IMR-90 (cell line): ENCODE data around the gene SERP2. TPM values are rescaled to one million over a fixed set of nuclear protein-coding genes. Genes with fewer than 3 reads are reported as not detected.

Experiments
- ATAC-seq: fragments of 200-7000 bp; cut with Tn5 transposase; 2 replicates; pipeline ENCODE4 v1.9.1; 2020; ENCODE audit warnings: low read depth, mild to moderate bottlenecking, moderate library complexity
- BruUV-seq: library from RNA; stranded (reverse); fragments of 400-500 nt; replicated peaks from 2 replicates; lab custom pipeline; 2021; lab: Mats Ljungman, UMichigan
- CTCF ChIA-PET: fragments of 300-600 bp; formaldehyde crosslinking; extraction: SDS; loops from one replicate; lab custom pipeline; 2021; ENCODE audit warnings: antibody characterized with exemption; lab: Yijun Ruan, JAX
- POLR2A ChIA-PET: fragments of 300-600 bp; sonication (Branson Sonifier 250); formaldehyde crosslinking; loops from one replicate; lab custom pipeline; 2022; ENCODE audit warnings: antibody characterized with exemption; ENCODE audit not compliant: unreplicated experiment; lab: Charles Lee
- DNase-seq: peaks from one replicate; pipeline ENCODE4 v3.0.0; 2013
- H2AFZ ChIP-seq: replicated peaks from 2 replicates; pipeline ENCODE3; 2013; ENCODE audit warnings: low read length, mild to moderate bottlenecking; ENCODE audit not compliant: poor library complexity
- H2AK5ac ChIP-seq: 2 replicates; pipeline ENCODE4 v1.6.1; 2013; ENCODE audit warnings: low read depth, low read length, inconsistent platforms
- H2AK9ac ChIP-seq: replicated peaks from 2 replicates; pipeline ENCODE3; 2013; ENCODE audit warnings: mild to moderate bottlenecking, low read depth, low read length, moderate library complexity; ENCODE audit not compliant: poor library complexity
- H2BK120ac ChIP-seq: 2 replicates; pipeline ENCODE4 v1.6.1; 2013; ENCODE audit warnings: low read depth, low read length, inconsistent platforms
- H2BK15ac ChIP-seq: 3 replicates; pipeline ENCODE4 v1.6.1; 2013; ENCODE audit warnings: low read depth, low read length, inconsistent platforms
- H2BK20ac ChIP-seq: 2 replicates; pipeline ENCODE4 v1.6.1; 2013; ENCODE audit warnings: low read depth, mild to moderate bottlenecking, inconsistent platforms, low read length, moderate library complexity
- H2BK5ac ChIP-seq: 2 replicates; pipeline ENCODE4 v1.6.1; 2013; ENCODE audit warnings: mild to moderate bottlenecking, low read depth, low read length, inconsistent platforms; ENCODE audit not compliant: poor library complexity, severe bottlenecking
- H3K14ac ChIP-seq: replicated peaks from 2 replicates; pipeline ENCODE4 v1.6.1; 2013; ENCODE audit warnings: low read depth, low read length, inconsistent platforms
- H3K18ac ChIP-seq: 2 replicates; pipeline ENCODE4 v1.6.1; 2013; ENCODE audit warnings: low read depth, low read length, control low read depth
- H3K23ac ChIP-seq: 2 replicates; pipeline ENCODE4 v1.6.1; 2013; ENCODE audit warnings: low read depth, low read length, inconsistent platforms
- H3K27ac ChIP-seq: 2 replicates; pipeline ENCODE4 v1.5.1; 2013; ENCODE audit warnings: mild to moderate bottlenecking, control low read depth, low read length; ENCODE audit not compliant: insufficient read depth
- H3K27me3 ChIP-seq: 2 replicates; pipeline ENCODE4 v1.6.1; 2013; ENCODE audit warnings: low read length; ENCODE audit not compliant: control insufficient read depth, insufficient read depth
- H3K36me3 ChIP-seq: 2 replicates; pipeline ENCODE4 v1.6.1; 2013; ENCODE audit warnings: low read length, mixed read lengths; ENCODE audit not compliant: control insufficient read depth, insufficient read depth
- H3K4ac ChIP-seq: 2 replicates; pipeline ENCODE4 v1.6.1; 2013; ENCODE audit warnings: low read depth, low read length, inconsistent platforms
- H3K4me1 ChIP-seq: 2 replicates; pipeline ENCODE4 v1.6.1; 2013; ENCODE audit warnings: low read length, mixed read lengths; ENCODE audit not compliant: control insufficient read depth, insufficient read depth
- H3K4me2 ChIP-seq: 2 replicates; pipeline ENCODE4 v1.6.1; 2013; ENCODE audit warnings: low read depth, mild to moderate bottlenecking, control low read depth, low read length, moderate library complexity
- H3K4me3 ChIP-seq: 2 replicates; pipeline ENCODE4 v1.5.1; 2013; ENCODE audit warnings: low read depth, mild to moderate bottlenecking, control low read depth, low read length, moderate library complexity; ENCODE audit not compliant: insufficient read depth
- H3K56ac ChIP-seq: 2 replicates; pipeline ENCODE4 v1.6.1; 2013; ENCODE audit warnings: low read length, inconsistent platforms; ENCODE audit not compliant: insufficient read depth; ENCODE audit errors: extremely low read depth
- H3K79me1 ChIP-seq, 2 experiments: 2 replicates each; pipeline ENCODE4 v1.6.1; 2013; ENCODE audit warnings: low read length in 2 of 2, inconsistent platforms in 1 of 2, low read depth in 1 of 2
- H3K9ac ChIP-seq: 2 replicates; pipeline ENCODE4 v1.6.1; 2013; ENCODE audit warnings: low read depth, low read length, control low read depth
- H3K9me1 ChIP-seq: 2 replicates; pipeline ENCODE4 v1.6.1; 2013; ENCODE audit warnings: low read length, inconsistent platforms; ENCODE audit not compliant: insufficient read depth
- H3K9me3 ChIP-seq: 2 replicates; pipeline ENCODE4 v1.6.1; 2013; ENCODE audit warnings: low read length; ENCODE audit not compliant: control insufficient read depth, insufficient read depth
- H4K20me1 ChIP-seq: 2 replicates; pipeline ENCODE4 v1.6.1; 2013; ENCODE audit warnings: low read length, inconsistent platforms; ENCODE audit not compliant: insufficient read depth
- H4K5ac ChIP-seq: 2 replicates; pipeline ENCODE4 v1.6.1; 2013; ENCODE audit warnings: mild to moderate bottlenecking, low read depth, low read length, control low read depth
- H4K8ac ChIP-seq, 2 experiments: 2 replicates each; pipeline ENCODE4 v1.6.1; 2013; ENCODE audit warnings: low read depth in 2 of 2, low read length in 2 of 2, control low read depth in 1 of 2, inconsistent platforms in 1 of 2
- H4K91ac ChIP-seq: 2 replicates; pipeline ENCODE4 v1.6.1; 2013; ENCODE audit warnings: low read depth, low read length, inconsistent platforms; ENCODE audit not compliant: insufficient read depth
- BHLHE40 ChIP-seq: fragments of 150-350 bp; IDR thresholded peaks from 2 replicates; pipeline ENCODE4 v1.6.1; 2016; ENCODE audit warnings: mild to moderate bottlenecking, low read depth, low read length
- ELK1 ChIP-seq: fragments of 150-350 bp; IDR thresholded peaks from 2 replicates; pipeline ENCODE4 v1.6.1; 2016; ENCODE audit warnings: low read depth, mild to moderate bottlenecking, low read length, moderate library complexity, borderline replicate concordance
- NFE2L2 ChIP-seq: fragments of 150-350 bp; IDR thresholded peaks from 2 replicates; pipeline ENCODE4 v1.6.1; 2016; ENCODE audit warnings: low read depth, mild to moderate bottlenecking, low read length
- RAD21 ChIP-seq: IDR thresholded peaks from 2 replicates; pipeline ENCODE4 v1.6.1; 2012; ENCODE audit warnings: low read length, improper control_type of control experiment
- RCOR1 ChIP-seq: IDR thresholded peaks from 2 replicates; pipeline ENCODE4 v1.6.1; 2012; ENCODE audit warnings: mild to moderate bottlenecking, low read length, improper control_type of control experiment; ENCODE audit not compliant: insufficient replicate concordance
- SMC3 ChIP-seq: fragments of 150-350 bp; IDR thresholded peaks from 2 replicates; pipeline ENCODE4 v1.6.1; 2016; ENCODE audit warnings: low read depth, mild to moderate bottlenecking, antibody characterized with exemption, low read length, moderate library complexity
- WGBS, 2 experiments: methylation state at CpG; one replicate each; pipeline versions ENCODE4 v1.1.5 to v1.1.7; 2013; ENCODE audit warnings: missing lambda C conversion rate in 2 of 2; ENCODE audit not compliant: insufficient read length in 1 of 2; ENCODE audit errors: extremely low coverage in 2 of 2; 5-methylcytosine and 5-hydroxymethylcytosine counted together
- dilution Hi-C: fragments of 300-500 bp; cut with HindIII; formaldehyde crosslinking; loops from one replicate; pipeline ENCODE4 v1.14.3; 2018; ENCODE audit warnings: low sequenced_read_pairs; ENCODE audit not compliant: unreplicated experiment
- in situ Hi-C: fragments of 300-500 bp; cut with MboI; formaldehyde crosslinking; loops from 3 replicates; pipeline ENCODE4 v1.14.3; 2019; ENCODE audit warnings: low sequenced_read_pairs, inconsistent platforms, mixed read lengths
- intact Hi-C: fragments of 100-400 bp; cut with micrococcal nuclease; formaldehyde crosslinking; loops from 2 replicates; pipeline ENCODE4 v1.10.0; 2022
- polyA plus RNA-seq, 3 experiments: library from polyadenylated mRNA; depleted of rRNA; stranded (reverse); fragments of >200 nt; gene quantifications; 2 replicates each; pipeline ENCODE4 v1.2.3, GENCODE V29; 2012; ENCODE audit warnings: low replicate concordance in 1 of 3
- total RNA-seq: library from RNA; depleted of rRNA; stranded (reverse); fragments of >200 nt; gene quantifications from 2 replicates; pipeline ENCODE4 v1.2.3, GENCODE V29; 2012

SERP2 gene
- total and polyA plus RNA-seq, 2 of the 4 experiments (the other 2 are of a cell fraction), result 0.54 to 1.4 TPM

- no peak overlapping the region for H3K4me2 ChIP-seq
- no peak overlapping the region for H3K23ac ChIP-seq
- H4K5ac ChIP-seq, result no peak overlapping the region
- no peak overlapping the region for H3K4ac ChIP-seq
- no peak overlapping the region for H4K91ac ChIP-seq
- CTCF ChIA-PET, result no interaction called here
- no peak overlapping the region for H3K14ac ChIP-seq
- no peak overlapping the region for H3K9ac ChIP-seq
- no peaks in the 10 kb centered on the region for H3K9me1 ChIP-seq
- no CpG with 5 or more reads among the region's 8 CpGs for WGBS, 2 experiments
- in situ Hi-C loops, result no loop called here
- H3K27me3 ChIP-seq, result peaks cover 6% of the 10 kb centered on the region; the same call in 1 of the 2 replicates
- ATAC-seq (no peak), DNase-seq (no peak)
- no peaks in the 10 kb centered on the region for H3K79me1 ChIP-seq
- H2AK5ac ChIP-seq, result no peak overlapping the region
- H3K4me1 ChIP-seq, result peaks cover 7% of the 10 kb centered on the region
- no TSS peak for BruUV-seq
- POLR2A ChIA-PET, result no interaction called here
- H2BK120ac ChIP-seq, result no peak overlapping the region
- H3K9me3 ChIP-seq, result no peaks in the 10 kb centered on the region; the same call in 1 of the 2 replicates
- no peaks in the 10 kb centered on the region for H3K36me3 ChIP-seq
- TF ChIP-seq ELK1 (no peak), RAD21 (no peak), BHLHE40 (no peak), RCOR1 (no peak), SMC3 (no peak), NFE2L2 (no peak)
- no peak overlapping the region for H2BK15ac ChIP-seq
- H3K18ac ChIP-seq, result no peak overlapping the region
- peak overlapping the region; percentile 60 for H2AFZ ChIP-seq
- dilution Hi-C loops, result no loop called here
- no peak overlapping the region for H2AK9ac ChIP-seq
- no peaks in the 10 kb centered on the region for H4K20me1 ChIP-seq
- no peak overlapping the region for H3K56ac ChIP-seq
- intact Hi-C loops, result no loop called here
- no peak overlapping the region for H2BK20ac ChIP-seq
- H3K4me3 ChIP-seq, result no peak overlapping the region
- no peak overlapping the region for H2BK5ac ChIP-seq
- H4K8ac ChIP-seq, result no peak overlapping the region
- no peak overlapping the region for H3K27ac ChIP-seq
Measured at GRCh38 chr13:44417446-44417845, 43.8 kb downstream of the SERP2 start.
